HG02840 (cell line): ENCODE results near the gene ITIH3.

ENCODE experiments used
- ATAC-seq: cut with Tn5 transposase; IDR thresholded peaks from one replicate; pipeline ENCODE4 v1.9.1; 2021; ENCODE audit warnings: mild to moderate bottlenecking, moderate library complexity, moderate number of reproducible peaks; ENCODE audit not compliant: unreplicated experiment, low FRiP score

Gene ITIH3

GRCh38 chr3:52841981-52842340 lies 47.4 kb downstream of the ITIH3 start:
- no peak for ATAC-seq

- no peak for ATAC-seq
Observed at GRCh38 chr3:52842424-52842823, 47.8 kb downstream of the ITIH3 start.

- no peak for ATAC-seq
Observed at GRCh38 chr3:52843108-52843865, 48.7 kb downstream of the ITIH3 start.

- ATAC-seq = no peak
Observed at GRCh38 chr3:52843881-52844280, 49.3 kb downstream of the ITIH3 start.

- ATAC-seq = no peak
Observed at GRCh38 chr3:52844290-52844975, 49.8 kb downstream of the ITIH3 start.

GRCh38 chr3:52845157-52845556 lies 50.6 kb downstream of the ITIH3 start:
- ATAC-seq = no peak

- no peak for ATAC-seq
Observed at GRCh38 chr3:52845691-52846431, 51.3 kb downstream of the ITIH3 start.

GRCh38 chr3:52846432-52846965 lies 51.9 kb downstream of the ITIH3 start:
- no peak for ATAC-seq

- ATAC-seq = no peak
Observed at GRCh38 chr3:52847241-52847640, 52.6 kb downstream of the ITIH3 start.

GRCh38 chr3:52847726-52848125 lies 53.1 kb downstream of the ITIH3 start:
- no peak for ATAC-seq

- no peak for ATAC-seq
Observed at GRCh38 chr3:52848617-52849016, 54.0 kb downstream of the ITIH3 start.

- no peak for ATAC-seq
Observed at GRCh38 chr3:52849656-52850055, 55.1 kb downstream of the ITIH3 start.

- no peak for ATAC-seq
Observed at GRCh38 chr3:52851348-52851747, 56.8 kb downstream of the ITIH3 start.

- ATAC-seq = no peak
Observed at GRCh38 chr3:52852419-52852818, 57.8 kb downstream of the ITIH3 start.

- ATAC-seq = no peak
Observed at GRCh38 chr3:52854013-52854412, 59.4 kb downstream of the ITIH3 start.

GRCh38 chr3:52856666-52857065 lies 62.1 kb downstream of the ITIH3 start:
- ATAC-seq = no peak

GRCh38 chr3:52857133-52857532 lies 62.5 kb downstream of the ITIH3 start:
- ATAC-seq = no peak

GRCh38 chr3:52857864-52858263 lies 63.3 kb downstream of the ITIH3 start:
- ATAC-seq = no peak
